Gastroesophageal sphincter (tissue), 4 donors: ENCODE results near the gene DDX46. TPM values are rescaled to one million over a fixed set of nuclear protein-coding genes. Genes with fewer than 3 reads are reported as not detected.

Experiments used
- ATAC-seq: fragments of 150-250 bp; one replicate; pipeline ENCODE4 v1.9.1; 2016; ENCODE audit warnings: mild to moderate bottlenecking, moderate library complexity
- H3K27ac ChIP-seq, 4 donors: fragments of 200-600 bp; sonication (generic) in 3 of 4; 1 replicate in 3 of 4; 2 replicates in 1 of 4; pipeline ENCODE4 v1.5.1; 2016 to 2019
- H3K27me3 ChIP-seq: fragments of 200-600 bp; sonication (generic); one replicate; pipeline ENCODE4 v1.5.1; 2019
- H3K36me3 ChIP-seq, 2 donors: fragments of 200-600 bp; sonication (generic); one replicate each; pipeline ENCODE4 v1.5.1; 2019; ENCODE audit warnings: control low read depth in 1 of 2
- H3K4me1 ChIP-seq, 3 donors: fragments of 200-600 bp; sonication (generic); 1 replicate in 2 of 3; 2 replicates in 1 of 3; pipeline ENCODE4 v1.5.1; 2016 to 2019; ENCODE audit warnings: control low read depth in 2 of 3
- H3K4me3 ChIP-seq, 2 donors: fragments of 200-600 bp; sonication (generic); one replicate each; pipeline ENCODE4 v1.5.1; 2019; ENCODE audit warnings: mild to moderate bottlenecking in 1 of 2, moderate library complexity in 1 of 2
- H3K9me3 ChIP-seq, 3 donors: fragments of 200-600 bp; sonication (generic); one replicate each; pipeline ENCODE4 v1.5.1; 2017 to 2019; ENCODE audit warnings: control low read depth in 2 of 3
- CTCF ChIP-seq, 4 experiments: fragments of 200-600 bp in 2 of 4; fragments of 450-650 bp in 2 of 4; sonication (generic) in 1 of 4; IDR thresholded peaks; one replicate each; pipeline ENCODE4 v1.5.1; 2017 to 2019; ENCODE audit warnings: antibody characterized with exemption in 4 of 4, mild to moderate bottlenecking in 2 of 4, moderate library complexity in 2 of 4
- EP300 ChIP-seq: sonication (generic); formaldehyde crosslinking; IDR thresholded peaks from one replicate; pipeline ENCODE4 v1.6.1; 2017; ENCODE audit warnings: antibody characterized with exemption, mild to moderate bottlenecking
- POLR2A ChIP-seq, 2 donors: fragments of 450-650 bp; IDR thresholded peaks; one replicate each; pipeline ENCODE4 v1.6.1; 2017; ENCODE audit warnings: antibody characterized with exemption in 2 of 2, mild to moderate bottlenecking in 2 of 2, moderate library complexity in 1 of 2
- POLR2AphosphoS5 ChIP-seq: sonication (generic); formaldehyde crosslinking; IDR thresholded peaks from one replicate; pipeline ENCODE4 v1.6.1; 2017; ENCODE audit warnings: antibody characterized with exemption
- WGBS, 2 donors: methylation state at CpG; one replicate each; pipeline ENCODE4 v1.1.5; 2018; ENCODE audit warnings: low coverage in 1 of 2; 5-methylcytosine and 5-hydroxymethylcytosine counted together
- total RNA-seq, 4 donors: library from RNA; depleted of rRNA; stranded (reverse); fragments of >200 nt; gene quantifications; one replicate each; pipeline ENCODE4 v1.1.0, GENCODE V29; 2016

DDX46 gene
- total RNA-seq, 4 donors from 2014 or later, result 30.4 to 53.5 (median 40.2) TPM

GRCh38 chr5:134840811-134841210 lies 82.2 kb downstream of the DDX46 start:
- peaks cover 0 to 53% of the 10 kb centered on the region in 2 donors for H3K36me3 ChIP-seq

GRCh38 chr5:134844252-134844651 lies 85.7 kb downstream of the DDX46 start:
- H3K36me3 ChIP-seq, result peaks cover 0 to 31% of the 10 kb centered on the region in 2 donors
- no peaks in the 10 kb centered on the region for H3K9me3 ChIP-seq
- ATAC-seq, result no peak
- H3K4me3 ChIP-seq, result no peak overlapping the region
- no peak for TF ChIP-seq EP300
- no peak for TF ChIP-seq CTCF (IDR thresholded peaks at IDR 0.05)
- TF ChIP-seq POLR2AphosphoS5, result no peak
- TF ChIP-seq POLR2A (IDR thresholded peaks at IDR 0.05), result no peak
- H3K27ac ChIP-seq, result no peak overlapping the region
- 90 to 91% methylated on average over 1 of the region's 1 CpG for WGBS, 2 donors
- H3K4me1 ChIP-seq, result peaks cover 4 to 37% (median 17%) of the 10 kb centered on the region in 3 donors
- no peaks in the 10 kb centered on the region for H3K27me3 ChIP-seq

More at GRCh38 chr5:134840811-134841210, 82.2 kb downstream of the DDX46 start:
- H3K4me3 ChIP-seq, result no peak overlapping the region
- TF ChIP-seq EP300 (no peak), POLR2A (IDR thresholded peaks at IDR 0.05) (no peak), POLR2AphosphoS5 (no peak), CTCF (IDR thresholded peaks at IDR 0.05) (no peak)
- ATAC-seq, result no peak
- 90 to 100% methylated on average over 3 of the region's 3 CpGs for WGBS, 2 donors
- no peaks in the 10 kb centered on the region for H3K27me3 ChIP-seq
- no peaks in the 10 kb centered on the region for H3K9me3 ChIP-seq
- H3K27ac ChIP-seq, result no peak overlapping the region
- peaks cover 0 to 9% (median 0%) of the 10 kb centered on the region in 3 donors for H3K4me1 ChIP-seq

GRCh38 chr5:134845335-134845851 lies 86.8 kb downstream of the DDX46 start:
- WGBS, 2 donors, result 8 to 23% methylated on average over 5 to 12 of the region's 12 CpGs
- Histone ChIP-seq H3K4me3 (peak overlapping the region in 1 of 2 donors; percentile 94), H3K27me3 (no peaks in the 10 kb centered on the region), H3K36me3 (peaks cover 0 to 22% of the 10 kb centered on the region in 2 donors), H3K4me1 (peaks cover 4 to 48% (median 19%) of the 10 kb centered on the region in 3 donors), H3K27ac (peak overlapping the region; percentile 75 to 99 (median 98)), H3K9me3 (no peaks in the 10 kb centered on the region)
- no peak for TF ChIP-seq CTCF (IDR thresholded peaks at IDR 0.05)
- TF ChIP-seq POLR2AphosphoS5, result no peak
- no peak for TF ChIP-seq EP300
- no peak for TF ChIP-seq POLR2A (IDR thresholded peaks at IDR 0.05)
- ATAC-seq, result no peak

GRCh38 chr5:134845852-134846640 lies 87.5 kb downstream of the DDX46 start, which contains the start of gene C5orf24:
Gene C5orf24 (plus strand): TSS chr5:134845968. CDS start chr5:134854901, 8,933 bp downstream.
- Histone ChIP-seq H3K4me1 (peaks cover 4 to 55% (median 20%) of the 10 kb centered on the region in 3 donors), H3K27ac (peak within 1 kb of the TSS; percentile 96 to 99 (median 98)), H3K4me3 (peak within 1 kb of the TSS; percentile 92 to 94), H3K27me3 (no peaks in the 10 kb centered on the region), H3K9me3 (no peaks in the 10 kb centered on the region), H3K36me3 (peaks cover 0 to 18% of the 10 kb centered on the region in 2 donors)
- TF ChIP-seq POLR2A (IDR thresholded peaks at IDR 0.05), result peak; percentile 96
- TF ChIP-seq CTCF (IDR thresholded peaks at IDR 0.05), result peak in 2 of 4 experiments; percentile 18 to 21
- TF ChIP-seq POLR2AphosphoS5, result peak; percentile 88
- no peak for TF ChIP-seq EP300
- peak; percentile 99 for ATAC-seq
- WGBS, 2 donors, result no CpG with 5 or more reads among the region's 84 CpGs
